ENCODE measurements around the gene PPP1R12B.
"Not testable (repeated sequence)": the region's sequence is repeated elsewhere in the genome, so short reads cannot be mapped to it uniquely, and the experiment has no call there.

The PPP1R12B gene

GRCh38 chr1:202546796-202547195, 198.3 kb downstream of the PPP1R12B start:
- not testable (repeated sequence) for DNase-seq (ENCODE audit: low spot score)

GRCh38 chr1:202547215-202547614, 198.7 kb downstream of the PPP1R12B start:
- Histone ChIP-seq H3K9me3 (ENCODE audit: severe bottlenecking) (no peaks in the 10 kb centered on the region), H3K4me3 (ENCODE audit: severe bottlenecking) (no peak overlapping the region), H3K27ac (ENCODE audit: poor library complexity, severe bottlenecking) (no peak overlapping the region), H3K4me1 (ENCODE audit: insufficient read depth, poor library complexity, severe bottlenecking) (peaks cover 5% of the 10 kb centered on the region), H3K27me3 (ENCODE audit: insufficient read depth, poor library complexity, severe bottlenecking) (no peaks in the 10 kb centered on the region), H3K36me3 (ENCODE audit: low read depth) (no peaks in the 10 kb centered on the region)
- TF ChIP-seq CTCF (IDR thresholded peaks at IDR 0.05; ENCODE audit: poor library complexity, severe bottlenecking) = no peak
- DNase-seq (ENCODE audit: low spot score) (no peak), ATAC-seq (ENCODE audit: low read depth) (no peak)

More at GRCh38 chr1:202546796-202547195, 198.3 kb downstream of the PPP1R12B start:
- not testable (repeated sequence) for H3K4me1 ChIP-seq (ENCODE audit: insufficient read depth, poor library complexity, severe bottlenecking); H3K4me3 ChIP-seq (ENCODE audit: severe bottlenecking); ATAC-seq (ENCODE audit: low read depth); H3K27me3 ChIP-seq (ENCODE audit: insufficient read depth, poor library complexity, severe bottlenecking); H3K36me3 ChIP-seq (ENCODE audit: low read depth); H3K27ac ChIP-seq (ENCODE audit: poor library complexity, severe bottlenecking); H3K9me3 ChIP-seq (ENCODE audit: severe bottlenecking)

GRCh38 chr1:202550088-202550487, 201.6 kb downstream of the PPP1R12B start:
- not testable (repeated sequence) for H3K27me3 ChIP-seq (ENCODE audit: insufficient read depth, poor library complexity, severe bottlenecking); H3K27ac ChIP-seq (ENCODE audit: poor library complexity, severe bottlenecking); H3K36me3 ChIP-seq (ENCODE audit: low read depth); DNase-seq (ENCODE audit: low spot score); H3K4me1 ChIP-seq (ENCODE audit: insufficient read depth, poor library complexity, severe bottlenecking); H3K9me3 ChIP-seq (ENCODE audit: severe bottlenecking); ATAC-seq (ENCODE audit: low read depth); H3K4me3 ChIP-seq (ENCODE audit: severe bottlenecking)

GRCh38 chr1:202551683-202552082, 203.2 kb downstream of the PPP1R12B start:
- no peak overlapping the region for H3K27ac ChIP-seq (ENCODE audit: poor library complexity, severe bottlenecking)
- no peaks in the 10 kb centered on the region for H3K27me3 ChIP-seq (ENCODE audit: insufficient read depth, poor library complexity, severe bottlenecking)
- no peak overlapping the region for H3K4me3 ChIP-seq (ENCODE audit: severe bottlenecking)
- DNase-seq (ENCODE audit: low spot score) (no peak), ATAC-seq (ENCODE audit: low read depth) (no peak)
- no peaks in the 10 kb centered on the region for H3K4me1 ChIP-seq (ENCODE audit: insufficient read depth, poor library complexity, severe bottlenecking)
- H3K36me3 ChIP-seq (ENCODE audit: low read depth) = no peaks in the 10 kb centered on the region
- no peak for TF ChIP-seq CTCF (IDR thresholded peaks at IDR 0.05; ENCODE audit: poor library complexity, severe bottlenecking)
- H3K9me3 ChIP-seq (ENCODE audit: severe bottlenecking) = no peaks in the 10 kb centered on the region

- H3K27ac ChIP-seq (ENCODE audit: poor library complexity, severe bottlenecking); DNase-seq (ENCODE audit: low spot score); ATAC-seq (ENCODE audit: low read depth); H3K9me3 ChIP-seq (ENCODE audit: severe bottlenecking); H3K36me3 ChIP-seq (ENCODE audit: low read depth); H3K4me3 ChIP-seq (ENCODE audit: severe bottlenecking); H3K4me1 ChIP-seq (ENCODE audit: insufficient read depth, poor library complexity, severe bottlenecking); H3K27me3 ChIP-seq (ENCODE audit: insufficient read depth, poor library complexity, severe bottlenecking): not testable (repeated sequence)
Measured at GRCh38 chr1:202552615-202553014, 204.1 kb downstream of the PPP1R12B start.

GRCh38 chr1:202553078-202553477, 204.6 kb downstream of the PPP1R12B start:
- H3K4me3 ChIP-seq (ENCODE audit: severe bottlenecking); H3K9me3 ChIP-seq (ENCODE audit: severe bottlenecking); H3K4me1 ChIP-seq (ENCODE audit: insufficient read depth, poor library complexity, severe bottlenecking); ATAC-seq (ENCODE audit: low read depth); H3K36me3 ChIP-seq (ENCODE audit: low read depth); H3K27ac ChIP-seq (ENCODE audit: poor library complexity, severe bottlenecking); DNase-seq (ENCODE audit: low spot score); H3K27me3 ChIP-seq (ENCODE audit: insufficient read depth, poor library complexity, severe bottlenecking): not testable (repeated sequence)

GRCh38 chr1:202553560-202554038, 205.1 kb downstream of the PPP1R12B start:
- no peaks in the 10 kb centered on the region for H3K9me3 ChIP-seq (ENCODE audit: severe bottlenecking)
- H3K27ac ChIP-seq (ENCODE audit: poor library complexity, severe bottlenecking) = no peak overlapping the region
- ATAC-seq (ENCODE audit: low read depth) (no peak), DNase-seq (ENCODE audit: low spot score) (no peak)
- H3K4me1 ChIP-seq (ENCODE audit: insufficient read depth, poor library complexity, severe bottlenecking) = no peaks in the 10 kb centered on the region
- H3K4me3 ChIP-seq (ENCODE audit: severe bottlenecking) = no peak overlapping the region
- H3K27me3 ChIP-seq (ENCODE audit: insufficient read depth, poor library complexity, severe bottlenecking) = no peaks in the 10 kb centered on the region
- H3K36me3 ChIP-seq (ENCODE audit: low read depth) = no peaks in the 10 kb centered on the region
- no peak for TF ChIP-seq CTCF (IDR thresholded peaks at IDR 0.05; ENCODE audit: poor library complexity, severe bottlenecking)

- H3K27me3 ChIP-seq (ENCODE audit: insufficient read depth, poor library complexity, severe bottlenecking); H3K4me3 ChIP-seq (ENCODE audit: severe bottlenecking); H3K9me3 ChIP-seq (ENCODE audit: severe bottlenecking); H3K4me1 ChIP-seq (ENCODE audit: insufficient read depth, poor library complexity, severe bottlenecking); ATAC-seq (ENCODE audit: low read depth); H3K27ac ChIP-seq (ENCODE audit: poor library complexity, severe bottlenecking); DNase-seq (ENCODE audit: low spot score); H3K36me3 ChIP-seq (ENCODE audit: low read depth): not testable (repeated sequence)
Measured at GRCh38 chr1:202554619-202555018, 206.1 kb downstream of the PPP1R12B start.

- DNase-seq (ENCODE audit: low spot score); H3K36me3 ChIP-seq (ENCODE audit: low read depth); H3K4me3 ChIP-seq (ENCODE audit: severe bottlenecking); H3K27ac ChIP-seq (ENCODE audit: poor library complexity, severe bottlenecking); H3K9me3 ChIP-seq (ENCODE audit: severe bottlenecking); ATAC-seq (ENCODE audit: low read depth); H3K4me1 ChIP-seq (ENCODE audit: insufficient read depth, poor library complexity, severe bottlenecking); H3K27me3 ChIP-seq (ENCODE audit: insufficient read depth, poor library complexity, severe bottlenecking): not testable (repeated sequence)
Measured at GRCh38 chr1:202556037-202556436, 207.5 kb downstream of the PPP1R12B start.

All from RWPE2 (cell line).